Fibroblast of lung (primary cell): Measurements from ENCODE around the gene OR2F2. TPM values are rescaled to one million over a fixed set of nuclear protein-coding genes. Genes with fewer than 3 reads are reported as not detected.

Experiments used
- DNase-seq, 2 donors: peaks; one replicate each; pipeline versions ENCODE4 v3.0.0 to v3.0.0-alpha.2; 2010; ENCODE audit warnings: low read depth in 2 of 2
- H2AFZ ChIP-seq: 2 replicates; pipeline ENCODE4 v1.5.1; 2012; ENCODE audit warnings: low read length, control low read depth, inconsistent platforms
- H3K27ac ChIP-seq: 2 replicates; pipeline ENCODE4 v1.5.1; 2011; ENCODE audit warnings: low read length, control low read depth; ENCODE audit not compliant: insufficient read depth
- H3K27me3 ChIP-seq: 2 replicates; pipeline ENCODE4 v1.5.1; 2011; ENCODE audit warnings: mild to moderate bottlenecking, low read length; ENCODE audit not compliant: control insufficient read depth, insufficient read depth
- H3K36me3 ChIP-seq: 2 replicates; pipeline ENCODE4 v1.5.1; 2011; ENCODE audit warnings: low read length; ENCODE audit not compliant: control insufficient read depth, insufficient read depth
- H3K4me1 ChIP-seq: 2 replicates; pipeline ENCODE4 v1.5.1; 2011; ENCODE audit warnings: low read length; ENCODE audit not compliant: control insufficient read depth, insufficient read depth; ENCODE audit errors: extremely low read depth
- H3K4me2 ChIP-seq: 2 replicates; pipeline ENCODE4 v1.5.1; 2011; ENCODE audit warnings: low read length, control low read depth; ENCODE audit not compliant: insufficient read depth; ENCODE audit errors: extremely low read depth
- H3K4me3 ChIP-seq, 4 experiments: fragments of 200-600 bp in 1 of 4; sonication (generic) in 1 of 4; replicated peaks in 1 of 4; 2 replicates each; pipeline ENCODE4 v1.5.1; 2011 to 2016; ENCODE audit warnings: low read length in 4 of 4, low read depth in 3 of 4, mild to moderate bottlenecking in 3 of 4, control low read depth in 2 of 4, inconsistent platforms in 1 of 4, mixed read lengths in 1 of 4; ENCODE audit not compliant: insufficient read depth in 1 of 4; ENCODE audit errors: control extremely low read depth in 1 of 4
- H3K79me2 ChIP-seq: 2 replicates; pipeline ENCODE4 v1.5.1; 2012; ENCODE audit warnings: mild to moderate bottlenecking, low read length, inconsistent platforms; ENCODE audit not compliant: control insufficient read depth, insufficient read depth
- H3K9ac ChIP-seq: 2 replicates; pipeline ENCODE4 v1.5.1; 2011; ENCODE audit warnings: mild to moderate bottlenecking, low read length, control low read depth; ENCODE audit not compliant: insufficient read depth
- H3K9me3 ChIP-seq: 2 replicates; pipeline ENCODE4 v1.5.1; 2012; ENCODE audit warnings: low read depth, low read length; ENCODE audit not compliant: control insufficient read depth, insufficient read depth
- H4K20me1 ChIP-seq: 2 replicates; pipeline ENCODE4 v1.5.1; 2011; ENCODE audit warnings: low read length; ENCODE audit not compliant: control insufficient read depth, insufficient read depth; ENCODE audit errors: extremely low read depth
- CTCF ChIP-seq, 2 donors: IDR thresholded peaks in 1 of 2; conservative IDR thresholded peaks in 1 of 2; 1 replicate in 1 of 2; 2 replicates in 1 of 2; pipeline ENCODE4 v1.5.1; 2011 to 2012; ENCODE audit warnings: low read length in 2 of 2, control low read depth in 1 of 2, inconsistent platforms in 1 of 2, low read depth in 1 of 2, mild to moderate bottlenecking in 1 of 2
- EZH2 ChIP-seq: IDR thresholded peaks from 2 replicates; pipeline ENCODE4 v1.5.1; 2012; ENCODE audit warnings: low read length, control low read depth, mild to moderate bottlenecking; ENCODE audit errors: missing control alignments
- polyA plus RNA-seq, 2 donors: library from polyadenylated mRNA; depleted of rRNA in 1 of 2; stranded (reverse) in 1 of 2; unstranded in 1 of 2; fragments of >200 nt; gene quantifications; 2 replicates each; pipeline ENCODE4 v1.2.1, GENCODE V29; 2011 to 2012; ENCODE audit warnings: missing spikeins in 1 of 2
- total RNA-seq: library from RNA; depleted of rRNA; stranded (reverse); fragments of >200 nt; gene quantifications from 2 replicates; pipeline ENCODE4 v1.2.1, GENCODE V29; 2014

Gene OR2F2
- total and polyA plus RNA-seq, 2 donors (not counting 1 experiment from before 2014, with no cell fraction given): not detected

DNA sequence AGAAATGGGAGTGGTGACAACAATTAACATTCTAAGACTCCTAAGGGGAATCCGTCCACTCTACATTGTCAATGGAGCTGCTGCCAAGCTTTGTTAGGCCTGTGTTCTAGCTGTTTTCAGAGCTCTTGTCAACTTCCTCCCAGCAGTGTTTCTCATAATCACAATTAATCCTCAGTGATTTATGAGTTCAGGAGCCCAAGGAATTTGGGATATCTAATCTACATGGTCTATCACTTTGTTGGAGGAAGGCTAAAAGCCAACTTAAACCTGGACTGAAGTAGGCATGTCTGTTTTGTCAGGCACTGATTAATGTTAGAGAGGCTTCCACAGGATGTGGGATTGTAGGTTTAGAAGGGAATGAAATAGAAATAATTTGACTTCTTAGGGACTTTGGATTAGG is 10.2 kb upstream of the OR2F2 start:
- Histone ChIP-seq H3K36me3 (no peaks in the 10 kb centered on the region), H3K4me2 (no peak overlapping the region), H3K9me3 (no peaks in the 10 kb centered on the region), H3K27me3 (no peaks in the 10 kb centered on the region), H3K4me3 (no peak overlapping the region), H3K27ac (no peak overlapping the region), H2AFZ (no peak overlapping the region), H3K79me2 (no peaks in the 10 kb centered on the region), H3K9ac (no peak overlapping the region), H3K4me1 (no peaks in the 10 kb centered on the region), H4K20me1 (no peaks in the 10 kb centered on the region)
- no peak for TF ChIP-seq EZH2
- no peak for TF ChIP-seq CTCF (conservative IDR thresholded peaks at IDR 0.05 in 1 of 2, IDR thresholded peaks at IDR 0.05 in 1 of 2; ENCODE audit: low read depth in 1 of 2, low read length in 2 of 2)
- peak in 1 of 2 donors; percentile 33 for DNase-seq

DNA sequence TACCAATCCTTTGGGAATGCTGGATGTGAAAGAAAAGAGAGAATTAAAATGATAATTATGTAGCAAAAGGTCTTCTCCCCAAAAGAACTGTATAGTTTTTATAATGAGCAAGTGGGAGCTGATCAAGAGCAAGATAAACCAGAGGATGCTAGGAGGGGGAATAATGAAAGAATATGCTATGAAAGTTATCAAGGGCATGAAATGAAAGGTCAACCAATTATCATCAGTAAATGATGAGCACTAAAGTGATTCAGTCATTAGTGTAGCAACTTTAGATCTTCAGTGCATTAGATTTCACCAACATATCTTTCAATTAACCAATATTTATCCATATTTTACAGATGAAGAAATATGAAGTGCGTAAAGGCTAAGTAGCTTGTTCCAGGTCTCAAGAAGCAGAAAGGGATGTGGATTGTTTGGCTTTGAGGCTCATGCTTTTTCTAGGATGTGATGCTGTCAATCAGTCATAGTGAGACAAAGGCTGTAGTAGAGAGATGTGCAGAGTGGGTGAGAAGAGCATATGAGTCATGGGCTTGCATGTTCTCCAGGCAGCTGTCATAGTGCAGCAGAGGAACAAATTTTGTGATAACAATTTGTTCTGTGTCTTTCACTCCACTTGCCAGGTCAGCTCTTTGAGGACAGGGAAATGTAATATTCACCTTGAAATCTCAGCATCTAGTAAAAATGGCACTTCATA is 5.7 kb upstream of the OR2F2 start:
- H2AFZ ChIP-seq: no peak overlapping the region
- H3K79me2 ChIP-seq: no peaks in the 10 kb centered on the region
- H3K9ac ChIP-seq: no peak overlapping the region

GRCh38 chr7:143931739-143932138 is 3.3 kb upstream of the OR2F2 start:
- Histone ChIP-seq H3K27ac (no peak overlapping the region), H3K9ac (no peak overlapping the region), H3K27me3 (no peaks in the 10 kb centered on the region), H3K9me3 (no peaks in the 10 kb centered on the region), H3K79me2 (no peaks in the 10 kb centered on the region), H3K4me1 (peaks cover 6% of the 10 kb centered on the region), H4K20me1 (no peaks in the 10 kb centered on the region), H3K36me3 (no peaks in the 10 kb centered on the region), H3K4me3 (no peak overlapping the region), H2AFZ (no peak overlapping the region), H3K4me2 (no peak overlapping the region)
- no peak for DNase-seq
- no peak for TF ChIP-seq CTCF (conservative IDR thresholded peaks at IDR 0.05 in 1 of 2, IDR thresholded peaks at IDR 0.05 in 1 of 2; ENCODE audit: low read depth in 1 of 2, low read length in 2 of 2)

More for the DNA sequence above, 5.7 kb upstream of the OR2F2 start:
- Histone ChIP-seq H4K20me1 (no peaks in the 10 kb centered on the region), H3K27ac (no peak overlapping the region), H3K9me3 (no peaks in the 10 kb centered on the region), H3K4me3 (no peak overlapping the region), H3K36me3 (no peaks in the 10 kb centered on the region), H3K4me1 (no peaks in the 10 kb centered on the region), H3K4me2 (no peak overlapping the region), H3K27me3 (no peaks in the 10 kb centered on the region)
- no peak for DNase-seq
- TF ChIP-seq EZH2 (no peak), CTCF (conservative IDR thresholded peaks at IDR 0.05 in 1 of 2, IDR thresholded peaks at IDR 0.05 in 1 of 2; ENCODE audit: low read depth in 1 of 2, low read length in 2 of 2) (no peak)
